Measurements from ENCODE around the gene LRIT1. TPM values are rescaled to one million over a fixed set of nuclear protein-coding genes. Genes with fewer than 3 reads are reported as not detected.

Gene LRIT1
- polyA plus RNA-seq, 1 donor (not counting 4 experiments of a cell fraction or from before 2014, with no cell fraction given), result not detected

GRCh38 chr10:84227810-84228209 is 13.5 kb downstream of the LRIT1 start:
- Histone ChIP-seq H4K20me1 (ENCODE audit: control insufficient read depth, extremely low read depth, insufficient read depth, low read length) (no peaks in the 10 kb centered on the region), H3K4me1 (ENCODE audit: control insufficient read depth, extremely low read depth, insufficient read depth, low read length) (no peaks in the 10 kb centered on the region), H3K9ac (ENCODE audit: control insufficient read depth, extremely low read depth, insufficient read depth, low read length) (no peak overlapping the region), H2AFZ (ENCODE audit: control insufficient read depth, low read length) (no peak overlapping the region), H3K79me2 (ENCODE audit: control insufficient read depth, insufficient read depth, low read length) (no peaks in the 10 kb centered on the region), H3K36me3 (ENCODE audit: control insufficient read depth in 2 of 2, extremely low read depth in 1 of 2, insufficient read depth in 2 of 2, low read length in 2 of 2) (no peaks in the 10 kb centered on the region), H3K4me3 (ENCODE audit: control insufficient read depth in 2 of 3, extremely low read depth in 1 of 3, insufficient read depth in 2 of 3, low read depth in 1 of 3, low read length in 3 of 3) (no peak overlapping the region), H3K9me3 (ENCODE audit: control insufficient read depth, low read depth, low read length) (no peaks in the 10 kb centered on the region), H3K27ac (ENCODE audit: control insufficient read depth, insufficient read depth, low read length) (no peak overlapping the region), H3K27me3 (ENCODE audit: control insufficient read depth, extremely low read depth, insufficient read depth, low read length) (no peaks in the 10 kb centered on the region), H3K9me1 (ENCODE audit: control insufficient read depth, extremely low read depth, insufficient read depth, low read length) (no peaks in the 10 kb centered on the region), H3K4me2 (ENCODE audit: control insufficient read depth, extremely low read depth, insufficient read depth, low read depth, low read length) (no peak overlapping the region)
- TF ChIP-seq EZH2 (IDR thresholded peaks at IDR 0.05; ENCODE audit: low read length), result no peak
- TF ChIP-seq CTCF (optimal IDR thresholded peaks at IDR 0.05 in 1 of 3, IDR thresholded peaks at IDR 0.05 in 1 of 3, conservative IDR thresholded peaks at IDR 0.05 in 1 of 3; ENCODE audit: extremely low read depth in 1 of 3, insufficient read depth in 2 of 3, low read length in 3 of 3), result no peak
- DNase-seq (ENCODE audit: low read depth, low spot score) (no peak), FAIRE-seq (no peak)
- dilution Hi-C loops (cut with MboI; ENCODE audit: extremely low pct_ligation_motif_present, low sequenced_read_pairs), result no loop called here

- H3K4me2 ChIP-seq (ENCODE audit: control insufficient read depth, extremely low read depth, insufficient read depth, low read depth, low read length), result no peak overlapping the region
- H3K36me3 ChIP-seq (ENCODE audit: control insufficient read depth in 2 of 2, extremely low read depth in 1 of 2, insufficient read depth in 2 of 2, low read length in 2 of 2), result no peaks in the 10 kb centered on the region
- no peaks in the 10 kb centered on the region for H4K20me1 ChIP-seq (ENCODE audit: control insufficient read depth, extremely low read depth, insufficient read depth, low read length)
- no peaks in the 10 kb centered on the region for H3K79me2 ChIP-seq (ENCODE audit: control insufficient read depth, insufficient read depth, low read length)
- TF ChIP-seq CTCF (optimal IDR thresholded peaks at IDR 0.05 in 1 of 3, IDR thresholded peaks at IDR 0.05 in 1 of 3, conservative IDR thresholded peaks at IDR 0.05 in 1 of 3; ENCODE audit: extremely low read depth in 1 of 3, insufficient read depth in 2 of 3, low read length in 3 of 3), result no peak
- no peak for TF ChIP-seq EZH2 (IDR thresholded peaks at IDR 0.05; ENCODE audit: low read length)
- H3K9ac ChIP-seq (ENCODE audit: control insufficient read depth, extremely low read depth, insufficient read depth, low read length), result no peak overlapping the region
- H3K4me3 ChIP-seq (ENCODE audit: control insufficient read depth in 2 of 3, extremely low read depth in 1 of 3, insufficient read depth in 2 of 3, low read depth in 1 of 3, low read length in 3 of 3), result no peak overlapping the region
- dilution Hi-C loops (cut with MboI; ENCODE audit: extremely low pct_ligation_motif_present, low sequenced_read_pairs), result no loop called here
- H3K27me3 ChIP-seq (ENCODE audit: control insufficient read depth, extremely low read depth, insufficient read depth, low read length), result no peaks in the 10 kb centered on the region
- no peak for FAIRE-seq
- H2AFZ ChIP-seq (ENCODE audit: control insufficient read depth, low read length), result no peak overlapping the region
- no peaks in the 10 kb centered on the region for H3K9me3 ChIP-seq (ENCODE audit: control insufficient read depth, low read depth, low read length)
- no peaks in the 10 kb centered on the region for H3K4me1 ChIP-seq (ENCODE audit: control insufficient read depth, extremely low read depth, insufficient read depth, low read length)
- DNase-seq (ENCODE audit: low read depth, low spot score), result no peak
- H3K27ac ChIP-seq (ENCODE audit: control insufficient read depth, insufficient read depth, low read length), result no peak overlapping the region
- no peaks in the 10 kb centered on the region for H3K9me1 ChIP-seq (ENCODE audit: control insufficient read depth, extremely low read depth, insufficient read depth, low read length)
Observed at GRCh38 chr10:84226616-84227015, 14.7 kb downstream of the LRIT1 start.
